Measurements from ENCODE around the gene GTF3C6.
A peak's percentile ranks its signal among the peaks of the same experiment; 100 is the strongest.
"Not testable (repeated sequence)": the region's sequence is repeated elsewhere in the genome, so short reads cannot be mapped to it uniquely, and the experiment has no call there.

The GTF3C6 gene

GRCh38 chr6:110958329-110959192 lies at the start of gene GTF3C6:
TSS of gene GTF3C6 (plus strand) at chr6:110958706. CDS start at chr6:110958770, 64 bp downstream.
- peak; percentile 83 to 89 for DNase-seq

GRCh38 chr6:110930781-110931180 lies 27.7 kb upstream of the GTF3C6 start:
- no peak for DNase-seq

GRCh38 chr6:110933912-110934311 lies 24.6 kb upstream of the GTF3C6 start:
- DNase-seq, result no peak

GRCh38 chr6:110934381-110934898 lies 24.1 kb upstream of the GTF3C6 start:
- no peak for DNase-seq

GRCh38 chr6:110935171-110935570 lies 23.3 kb upstream of the GTF3C6 start:
- DNase-seq, result no peak

- no peak for DNase-seq
Observed at GRCh38 chr6:110938171-110938570, 20.3 kb upstream of the GTF3C6 start.

- no peak for DNase-seq
Observed at GRCh38 chr6:110939429-110940200, 18.9 kb upstream of the GTF3C6 start.

GRCh38 chr6:110944681-110945151 lies 13.8 kb upstream of the GTF3C6 start:
- peak; percentile 15 to 20 for DNase-seq

- no peak for DNase-seq
Observed at GRCh38 chr6:110946498-110946897, 12.0 kb upstream of the GTF3C6 start.

- no peak for DNase-seq
Observed at GRCh38 chr6:110949679-110950285, 8.7 kb upstream of the GTF3C6 start.

GRCh38 chr6:110950440-110950839 lies 8.1 kb upstream of the GTF3C6 start:
- DNase-seq, result no peak

- no peak for DNase-seq
Observed at GRCh38 chr6:110951008-110951407, 7.5 kb upstream of the GTF3C6 start.

- no peak for DNase-seq
Observed at GRCh38 chr6:110951986-110952794, 6.3 kb upstream of the GTF3C6 start.

GRCh38 chr6:110953633-110954303 lies 4.7 kb upstream of the GTF3C6 start:
- no peak for DNase-seq

- no peak for DNase-seq
Observed at GRCh38 chr6:110960014-110960390, 1.5 kb downstream of the GTF3C6 start.

- DNase-seq, result not testable (repeated sequence)
Observed at GRCh38 chr6:110962636-110963035, 4.1 kb downstream of the GTF3C6 start.

GRCh38 chr6:110965629-110966229 lies 7.2 kb downstream of the GTF3C6 start:
- DNase-seq, result no peak

- DNase-seq, result not testable (repeated sequence)
Observed at GRCh38 chr6:110968661-110969060, 10.2 kb downstream of the GTF3C6 start.

GRCh38 chr6:110971468-110971867 lies 13.0 kb downstream of the GTF3C6 start:
- DNase-seq, result no peak

- no peak for DNase-seq
Observed at GRCh38 chr6:110976575-110976974, 18.1 kb downstream of the GTF3C6 start.

- no peak for DNase-seq
Observed at GRCh38 chr6:110979565-110980101, 21.1 kb downstream of the GTF3C6 start.
